IPS DF 19.7 (cell line): ENCODE results near the gene KRTAP26-1.

Experiments
- DNase-seq: peaks from one replicate; pipeline ENCODE4 v3.0.0-alpha.2; 2013; ENCODE audit warnings: low read depth, low spot score

The KRTAP26-1 gene

DNA sequence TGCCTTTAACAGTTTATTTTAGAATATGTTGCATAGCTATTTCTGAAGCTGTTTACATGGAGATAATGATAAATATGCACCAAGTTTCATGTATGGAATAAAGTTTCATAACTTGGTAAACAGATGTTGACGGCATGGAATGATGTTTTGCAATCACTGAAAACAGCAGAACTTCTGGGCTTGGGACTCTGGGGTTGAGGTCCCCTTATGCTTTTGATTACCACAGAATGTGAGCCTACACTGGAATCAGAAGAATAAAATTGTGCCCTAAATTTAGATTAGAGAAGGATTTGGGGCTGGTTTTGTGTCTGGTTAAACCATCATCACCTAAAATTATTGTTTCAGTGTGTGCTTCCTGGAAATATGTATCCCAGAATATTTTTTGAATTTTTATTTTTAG, 48.5 kb downstream of the KRTAP26-1 start:
- DNase-seq = no peak

DNA sequence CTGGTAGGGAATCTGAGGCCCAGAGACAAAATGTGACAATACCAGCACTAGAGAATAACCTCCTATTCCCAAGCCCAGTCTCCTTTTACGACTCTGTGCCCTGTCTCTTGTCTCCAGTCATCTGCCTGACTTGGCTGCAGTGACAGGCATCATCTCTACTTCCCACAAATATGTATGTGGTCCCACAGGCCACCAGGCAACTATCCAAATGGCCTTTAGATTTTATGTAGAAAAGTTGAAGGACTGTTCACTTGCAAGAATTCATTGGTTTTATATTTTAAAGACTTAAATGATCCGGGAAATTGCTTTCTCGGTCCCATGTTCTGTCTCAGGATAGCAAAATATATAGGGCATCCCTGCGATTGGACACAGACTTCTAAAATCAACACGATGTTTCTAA, 49.0 kb downstream of the KRTAP26-1 start:
- DNase-seq = no peak

DNA sequence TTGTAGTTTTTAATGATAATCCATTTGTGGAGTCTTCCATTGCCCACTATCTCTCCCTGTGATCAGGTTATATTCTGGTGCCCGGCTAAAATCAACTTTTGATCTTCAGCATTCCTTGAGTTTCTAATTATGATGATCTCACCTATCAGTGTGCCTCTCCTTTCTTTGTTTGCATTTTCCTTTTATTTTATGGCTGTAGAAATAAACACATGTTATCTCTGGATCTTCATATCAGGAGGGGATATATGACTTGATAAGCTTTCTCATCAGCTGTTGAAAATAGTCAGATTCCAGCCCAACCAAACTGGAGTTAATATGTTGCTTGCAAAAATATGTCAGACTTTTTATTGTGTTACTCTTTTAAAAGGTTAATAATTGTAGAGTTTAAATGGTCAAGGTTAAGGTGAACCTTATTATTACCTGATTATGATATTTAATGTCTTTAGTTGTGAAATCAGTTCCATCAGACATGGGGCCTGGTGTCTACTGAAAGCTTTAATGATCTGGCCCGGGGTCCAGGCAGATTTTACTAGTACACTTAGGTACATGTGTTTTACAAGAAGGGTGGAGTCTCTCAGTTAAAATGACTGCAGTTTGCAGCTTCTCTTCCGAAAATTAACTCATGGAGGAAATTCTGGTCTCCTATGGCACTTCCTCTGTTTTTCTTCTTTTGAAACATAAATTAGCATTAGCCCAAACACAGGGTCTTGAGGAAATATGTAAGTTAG, 50.1 kb downstream of the KRTAP26-1 start:
- DNase-seq = no peak
